SK-N-MC (cell line): ENCODE data around the gene PLAAT5.

Source experiments
- EZH2 ChIP-seq: fragments of 200-600 bp; sonication (generic); IDR thresholded peaks from one replicate; pipeline ENCODE4 v1.6.1; 2017; ENCODE audit warnings: antibody characterized with exemption
- POLR2AphosphoS5 ChIP-seq: IDR thresholded peaks from 2 replicates; pipeline ENCODE4 v1.6.1; 2012; ENCODE audit warnings: mild to moderate bottlenecking, low read depth, low read length, borderline replicate concordance

- TF ChIP-seq EZH2, result no peak
- TF ChIP-seq POLR2AphosphoS5, result no peak
Measured at GRCh38 chr11:63445720-63446119, 45.2 kb downstream of the PLAAT5 start.
